GM19023 (cell line): ENCODE results near the gene NGB.

Experiments
- ATAC-seq: cut with Tn5 transposase; IDR thresholded peaks from one replicate; pipeline ENCODE4 v1.9.1; 2021; ENCODE audit warnings: mild to moderate bottlenecking, moderate library complexity; ENCODE audit not compliant: unreplicated experiment

The NGB gene

DNA sequence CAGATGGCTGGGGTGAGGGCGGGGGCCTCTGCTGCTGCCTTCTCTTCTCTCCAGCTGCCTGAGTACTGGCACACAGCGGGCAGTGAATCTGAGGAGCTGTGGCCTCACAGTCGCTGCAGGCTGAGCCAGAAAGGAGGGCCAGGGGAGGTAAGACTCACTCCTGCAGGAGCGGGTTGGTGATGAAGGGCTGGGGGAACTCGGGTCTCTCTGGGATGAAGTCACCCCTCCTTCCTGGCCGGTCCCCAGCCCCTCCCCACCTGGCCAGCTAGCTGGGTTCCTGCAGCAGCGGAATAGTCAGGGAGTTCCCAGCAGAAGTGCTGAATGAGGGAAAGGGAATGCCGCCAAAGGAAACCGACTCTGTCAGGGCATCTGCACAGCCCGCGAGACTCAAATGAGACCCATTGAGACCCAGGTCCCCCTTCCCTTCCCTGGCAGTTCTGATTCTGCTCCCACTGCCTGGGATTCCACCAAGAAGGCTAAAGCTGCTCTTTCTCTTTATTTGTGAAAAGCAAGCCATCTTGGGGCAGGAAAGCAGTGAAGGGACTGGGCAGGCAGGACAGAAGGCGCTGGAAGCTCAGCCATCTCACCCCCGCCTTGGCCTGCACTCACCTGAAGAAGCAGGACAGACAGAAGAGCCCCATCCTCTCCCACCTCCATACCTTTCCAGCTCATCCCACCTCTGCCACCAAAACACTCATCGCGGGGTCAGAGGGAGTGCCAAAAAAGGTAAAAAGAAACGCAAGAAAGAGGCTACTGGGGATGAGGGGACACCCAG is 5.3 kb downstream of the NGB start:
- ATAC-seq = no peak

DNA sequence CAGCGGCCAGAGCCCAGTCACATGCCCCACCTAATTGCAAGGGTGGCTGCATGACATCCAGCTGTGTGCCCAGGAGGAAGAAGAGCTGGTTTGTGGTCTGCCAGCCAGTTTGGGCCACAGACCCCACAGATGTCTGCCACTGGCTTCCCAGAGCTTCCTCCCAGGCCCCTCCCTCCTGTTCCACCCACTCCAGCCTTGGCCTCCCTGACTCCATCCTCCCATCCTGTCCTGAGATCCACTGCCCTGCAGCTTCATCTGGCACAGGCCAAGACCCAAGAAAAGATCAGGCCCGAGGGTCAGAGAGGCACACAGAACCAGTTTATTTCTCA is 5.9 kb downstream of the NGB start:
- no peak for ATAC-seq

DNA sequence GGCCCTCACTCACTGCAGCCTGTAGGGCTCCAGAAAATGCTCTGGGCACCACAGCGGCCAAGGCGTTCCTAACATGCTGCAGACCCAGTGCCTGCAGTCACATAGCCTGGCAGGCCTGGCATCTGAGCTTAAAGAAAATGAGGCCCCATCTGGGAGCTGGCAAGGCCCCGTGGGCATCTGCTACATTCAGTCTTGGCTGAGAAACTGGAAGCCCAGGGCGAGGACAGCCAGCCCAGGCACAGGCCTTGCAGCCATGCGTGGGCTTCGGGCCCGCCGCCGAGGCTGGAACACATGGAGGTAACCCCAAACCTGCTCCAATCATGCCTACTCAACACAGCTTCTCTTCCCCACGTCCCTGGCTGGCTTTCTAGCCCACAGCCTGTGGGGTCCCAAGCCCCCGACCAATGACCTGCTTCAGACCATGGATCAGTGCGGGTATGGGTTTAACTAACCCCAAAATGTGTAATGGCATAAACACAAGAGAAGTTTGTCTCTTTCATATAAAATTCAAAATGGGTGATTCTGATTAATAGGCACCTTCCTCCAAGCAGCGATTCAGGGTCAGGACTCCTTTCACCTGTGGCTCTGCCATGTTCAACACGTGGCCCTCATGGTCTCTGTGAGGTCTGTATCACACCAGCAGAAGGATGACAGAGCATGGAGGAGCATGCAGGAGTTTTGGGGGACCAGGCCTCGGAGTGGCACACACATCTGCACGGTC is 6.4 kb downstream of the NGB start:
- ATAC-seq = no peak

DNA sequence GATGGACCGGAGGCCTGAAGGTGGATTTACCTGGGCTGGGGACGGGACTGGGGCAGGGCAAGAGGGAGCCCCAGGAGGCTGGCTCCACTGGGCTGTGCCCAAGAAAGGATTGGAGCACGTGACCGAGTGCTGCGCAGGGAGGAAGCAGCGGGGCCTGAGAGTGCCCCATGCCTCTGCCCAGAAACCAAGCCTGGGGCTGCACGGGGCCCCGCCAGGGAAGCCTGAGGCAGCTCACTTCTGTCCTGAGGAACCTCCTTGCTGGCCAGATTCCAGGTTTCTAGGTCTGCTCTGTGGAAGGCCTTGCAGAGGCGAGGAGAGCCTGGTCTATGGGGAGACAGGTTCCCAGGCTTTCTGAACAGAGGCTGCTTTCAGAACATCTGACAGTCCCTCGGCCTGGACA is 10.4 kb downstream of the NGB start:
- ATAC-seq = no peak

DNA sequence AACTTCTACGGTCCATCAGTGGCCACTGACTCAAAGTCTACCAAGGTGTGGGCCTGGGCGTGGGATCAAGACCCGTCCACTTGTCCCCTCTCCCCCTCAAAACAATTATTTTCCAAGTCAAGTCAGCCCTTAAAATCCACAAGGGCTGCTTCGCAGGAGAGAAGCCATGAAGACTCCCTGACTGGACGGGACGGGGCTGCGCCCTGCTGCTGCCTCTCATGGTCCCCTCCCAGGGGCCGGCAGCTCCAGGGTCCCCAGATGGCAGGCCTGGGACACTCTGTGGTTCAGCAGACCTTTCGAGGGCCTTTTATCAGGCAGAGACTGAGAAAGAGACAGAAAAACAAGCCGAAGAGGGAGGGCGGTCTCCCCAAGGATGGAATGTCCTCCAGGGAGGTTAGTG is 10.8 kb downstream of the NGB start:
- ATAC-seq = no peak

DNA sequence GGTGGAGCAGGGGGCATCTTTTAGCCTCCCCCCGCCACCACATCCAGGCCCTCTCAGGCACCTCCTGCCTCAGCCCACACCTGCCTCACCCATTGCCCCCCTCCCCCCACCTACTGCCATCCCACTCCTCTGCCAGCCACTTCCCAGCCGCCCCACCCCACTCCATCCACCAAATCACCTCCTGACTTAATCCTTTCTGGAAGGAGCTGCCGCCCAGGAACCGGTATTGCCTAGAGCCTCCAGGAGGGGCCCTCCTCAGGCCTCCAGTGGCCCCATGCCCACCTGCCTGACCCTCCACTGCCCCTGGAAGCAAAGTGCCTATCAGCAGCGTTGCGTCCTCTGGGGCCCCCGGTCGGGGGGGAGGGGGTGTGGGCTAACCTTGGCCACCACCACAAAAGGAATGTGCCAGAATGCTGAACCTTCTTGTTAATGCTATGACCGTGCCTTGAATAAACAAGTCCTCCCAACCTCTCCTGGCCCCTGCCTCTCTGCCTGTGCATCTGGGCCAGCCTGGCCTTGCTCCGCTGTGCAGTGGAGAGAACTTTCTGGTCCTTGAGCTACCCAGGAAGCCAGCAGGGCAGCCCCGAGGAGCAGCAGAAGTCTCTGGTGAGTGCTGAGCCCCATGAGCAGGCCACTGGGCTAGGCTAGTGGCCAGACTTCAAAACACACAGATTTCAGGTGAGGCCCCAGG is 11.8 kb downstream of the NGB start:
- ATAC-seq = no peak

DNA sequence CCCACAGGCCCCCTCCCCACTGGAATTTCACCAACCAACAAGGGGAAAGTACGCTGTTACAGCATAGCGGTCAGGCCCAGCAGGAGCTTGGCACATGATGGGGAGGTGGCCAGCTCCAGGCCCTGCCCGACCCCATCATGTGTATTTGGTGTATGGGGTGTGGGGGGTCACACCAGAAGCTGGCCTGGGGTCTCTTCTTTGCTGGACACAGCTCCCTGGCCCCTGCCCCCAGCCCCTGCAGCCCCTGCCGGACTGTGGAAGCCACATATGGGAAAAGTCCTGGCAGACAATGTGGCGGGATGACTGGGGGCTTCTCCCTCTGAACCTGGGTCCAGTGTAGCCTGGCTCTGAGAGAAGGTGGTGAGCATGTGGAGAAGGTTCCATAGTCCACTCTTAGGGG is 12.4 kb downstream of the NGB start:
- ATAC-seq = no peak

DNA sequence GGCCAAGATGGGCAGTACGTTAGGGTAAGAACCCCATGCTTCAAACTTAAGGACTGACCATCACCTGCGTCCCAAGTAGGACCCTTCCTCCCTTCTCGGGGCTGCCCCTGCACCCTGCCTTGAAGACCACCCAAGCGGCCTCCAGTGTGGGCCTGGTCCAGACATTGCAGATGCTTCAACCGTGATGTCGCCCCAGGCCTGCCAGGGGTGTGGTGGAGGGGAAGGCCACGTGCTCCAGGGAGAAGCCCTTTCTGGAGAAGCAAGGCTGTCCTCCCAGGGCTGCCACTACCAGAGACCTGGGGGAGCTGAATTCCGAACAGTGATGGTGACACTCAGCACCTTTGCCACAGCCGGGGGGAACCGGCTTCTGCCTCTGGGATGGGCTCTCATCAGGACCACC is 13.3 kb downstream of the NGB start:
- ATAC-seq = no peak

DNA sequence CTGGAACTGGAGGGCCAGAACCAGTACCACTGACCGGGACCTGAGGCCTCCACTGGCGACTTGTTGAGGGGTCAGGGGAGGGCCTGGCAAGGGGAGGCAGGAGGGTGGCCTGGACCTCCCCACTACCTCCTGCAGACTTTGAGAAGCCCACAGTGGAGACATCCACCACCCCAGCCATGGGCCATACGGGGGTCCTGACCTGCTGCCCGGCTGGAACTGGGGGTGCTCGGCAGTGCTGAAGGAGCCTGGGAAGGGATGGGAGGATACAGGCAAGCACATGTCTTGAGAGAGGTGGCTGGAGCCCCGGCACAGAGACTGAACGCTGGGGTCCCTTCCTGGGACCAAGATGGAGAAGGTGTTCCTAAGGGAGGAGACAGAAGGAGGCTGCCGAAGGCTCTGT is 14.3 kb downstream of the NGB start:
- no peak for ATAC-seq

DNA sequence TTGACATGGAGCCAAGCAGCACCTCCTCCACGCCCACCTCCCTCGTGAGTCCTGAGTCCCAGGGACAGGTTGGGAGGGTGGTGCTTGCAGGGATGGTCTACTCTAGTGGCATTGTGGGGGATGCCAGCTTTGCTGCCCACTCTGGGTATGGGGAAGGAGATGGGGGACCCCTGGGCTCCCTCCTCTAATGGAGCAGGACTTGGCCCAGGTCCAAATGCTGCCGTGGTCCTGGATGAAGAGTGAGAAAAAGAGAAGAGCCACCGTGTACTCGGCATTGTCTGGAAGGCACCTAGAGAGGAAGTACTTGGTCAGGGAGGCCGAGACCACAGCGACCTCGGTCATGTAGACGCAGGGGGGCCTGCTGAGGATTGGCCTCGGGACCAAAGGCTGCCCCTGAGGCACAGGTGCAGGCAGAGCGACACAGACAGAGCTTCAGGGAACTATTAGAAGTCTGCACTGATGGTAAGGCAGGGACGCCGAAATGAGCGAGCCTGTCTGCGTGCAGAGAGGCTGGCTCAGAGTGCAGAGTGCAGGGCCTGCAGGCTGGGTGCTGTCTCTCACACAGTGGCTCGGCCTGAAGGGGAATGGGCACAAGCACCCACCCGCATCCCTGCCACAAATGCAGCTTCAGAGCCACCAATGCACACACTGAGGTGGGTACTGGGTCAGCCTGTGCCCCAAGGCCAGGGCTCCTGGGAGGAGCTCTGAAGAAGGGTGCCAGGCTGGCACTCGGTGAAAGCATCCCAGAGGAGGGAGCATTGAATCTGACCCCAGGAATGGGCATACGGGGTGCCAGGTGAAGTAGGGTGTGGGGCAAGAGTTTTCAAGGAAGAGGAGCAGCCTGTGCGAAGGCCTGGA is 17.4 kb downstream of the NGB start:
- ATAC-seq = no peak

DNA sequence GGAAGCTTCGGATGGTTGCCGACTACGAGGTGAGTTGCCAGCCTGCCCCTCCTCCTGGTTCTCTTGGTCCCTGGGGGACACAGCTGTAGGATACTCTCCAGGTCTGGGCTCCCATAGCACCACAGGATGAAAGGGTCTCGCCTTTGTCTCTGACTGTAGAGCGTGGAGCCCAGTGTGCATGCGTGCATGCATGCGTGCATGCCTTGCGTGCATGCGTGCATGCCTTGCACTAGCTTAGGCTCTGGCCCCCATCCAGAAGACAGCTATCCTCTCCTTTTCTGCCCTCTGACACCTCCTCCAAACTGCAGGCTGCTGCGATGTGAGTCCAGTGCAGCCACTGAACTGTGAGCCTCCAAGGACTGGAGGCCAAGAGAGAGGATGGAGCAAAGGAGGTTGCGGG is 19.1 kb downstream of the NGB start:
- no peak for ATAC-seq

DNA sequence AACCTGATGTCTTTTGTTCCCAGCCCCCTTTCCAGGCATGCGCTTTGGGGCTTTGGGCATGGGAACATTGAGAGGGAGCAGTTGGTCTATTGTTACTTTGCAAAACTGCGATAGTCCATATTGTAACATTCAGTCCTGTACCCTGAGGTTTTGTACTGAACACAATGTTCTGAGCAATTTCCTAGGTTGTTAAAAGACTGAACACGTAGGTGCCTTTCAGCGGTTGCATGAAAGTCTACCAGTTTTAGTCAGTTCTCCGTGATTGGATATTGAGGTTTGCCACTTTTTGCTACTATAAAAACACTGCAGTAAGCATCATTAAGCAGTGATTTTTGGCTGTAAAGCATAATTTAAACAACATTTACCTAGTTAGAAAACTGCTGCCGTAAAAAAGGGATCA is 20.1 kb downstream of the NGB start:
- ATAC-seq = no peak

DNA sequence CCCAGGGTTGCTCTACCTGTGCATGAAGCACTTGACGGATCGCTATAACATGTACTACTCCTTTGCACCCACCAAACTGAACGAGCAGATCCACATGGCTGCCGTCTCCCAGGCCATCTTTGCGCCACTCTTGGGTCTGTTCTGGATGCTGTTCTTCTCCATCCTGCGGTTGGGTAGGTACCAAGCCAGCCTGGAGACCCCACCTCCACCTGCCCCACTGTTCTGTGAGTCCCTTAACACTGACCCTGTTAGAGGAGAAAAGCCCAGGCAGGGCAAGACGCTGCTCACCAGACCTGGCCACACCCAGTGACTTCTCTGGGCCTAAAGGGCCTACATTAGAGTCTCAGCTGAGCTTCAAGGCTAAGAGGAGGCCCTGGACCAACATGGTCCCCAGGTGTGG is 21.7 kb downstream of the NGB start:
- ATAC-seq = no peak

DNA sequence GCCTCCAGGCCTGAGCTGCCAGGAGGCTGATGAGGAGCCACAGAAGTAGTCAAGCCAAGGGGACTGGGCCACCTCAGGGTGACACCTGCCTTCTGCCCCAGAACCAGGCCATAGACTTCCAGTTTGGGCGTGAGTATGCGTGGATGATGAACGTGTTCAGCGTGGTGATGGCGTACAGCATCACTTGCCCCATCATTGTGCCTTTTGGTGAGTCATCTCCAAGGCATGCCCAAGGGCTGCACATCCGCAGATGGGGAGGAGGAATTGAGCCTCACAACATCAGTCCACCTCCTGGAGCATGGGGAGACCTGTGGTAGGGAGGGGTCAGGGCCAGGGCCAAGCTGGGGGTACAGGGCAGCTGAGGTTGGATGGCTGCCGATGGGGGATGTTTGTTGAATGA is 22.3 kb downstream of the NGB start:
- ATAC-seq = no peak

DNA sequence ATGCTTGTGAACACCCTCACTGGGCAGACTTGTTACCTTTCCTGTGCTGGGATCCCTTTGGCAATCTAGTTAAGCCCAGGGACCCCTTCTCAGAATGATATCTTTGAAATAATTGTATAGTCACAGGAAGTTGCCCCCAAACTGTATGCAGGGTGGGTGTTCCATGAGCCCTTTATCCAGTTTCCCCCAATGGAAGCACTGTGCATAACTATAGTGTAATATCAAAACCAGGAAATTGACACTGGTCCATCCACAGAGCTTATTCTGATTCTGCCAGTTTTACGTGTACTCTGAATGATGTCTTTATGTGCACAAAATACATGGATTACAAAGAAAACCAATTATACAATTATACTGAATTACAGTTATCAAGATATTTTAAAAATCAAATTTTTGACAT is 24.2 kb downstream of the NGB start:
- no peak for ATAC-seq

DNA sequence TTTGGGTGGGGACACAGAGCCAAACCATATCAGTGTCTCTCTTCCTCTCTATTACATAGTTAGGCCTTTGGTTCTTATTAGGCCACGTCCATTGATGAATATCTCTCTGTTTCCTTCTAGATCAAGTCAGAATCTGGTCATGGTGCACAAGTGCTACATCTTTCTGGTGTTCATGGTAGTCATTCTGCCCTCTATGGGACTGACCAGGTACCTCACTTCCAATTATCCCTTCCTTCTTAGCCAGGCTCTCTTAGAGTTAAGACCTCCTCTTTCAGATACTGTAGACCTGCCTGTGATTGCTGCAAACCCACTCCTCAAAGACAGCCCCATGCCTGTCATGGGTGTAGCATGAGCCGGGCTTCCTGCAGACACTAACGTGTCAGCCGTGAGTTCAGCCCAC is 25.2 kb downstream of the NGB start:
- ATAC-seq = no peak

DNA sequence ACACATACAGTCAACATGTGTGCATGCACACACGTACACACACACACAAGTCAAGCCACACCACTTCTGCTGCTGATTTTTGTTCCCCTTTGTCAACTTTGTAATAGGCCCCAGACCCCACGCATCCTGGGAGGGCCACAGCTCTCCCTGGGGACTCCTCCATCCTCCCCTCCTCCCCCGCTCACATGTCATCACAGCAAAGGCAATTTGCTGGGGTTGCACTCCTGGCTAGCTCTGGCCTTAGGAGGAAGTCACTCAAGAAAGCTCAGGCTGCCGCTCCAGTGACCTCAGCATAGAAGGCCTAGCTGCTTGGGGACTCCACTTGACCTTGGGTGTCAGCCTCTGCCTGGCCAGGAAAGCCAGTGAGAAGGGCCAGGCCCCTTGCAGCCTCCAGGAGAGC is 27.2 kb downstream of the NGB start:
- no peak for ATAC-seq

DNA sequence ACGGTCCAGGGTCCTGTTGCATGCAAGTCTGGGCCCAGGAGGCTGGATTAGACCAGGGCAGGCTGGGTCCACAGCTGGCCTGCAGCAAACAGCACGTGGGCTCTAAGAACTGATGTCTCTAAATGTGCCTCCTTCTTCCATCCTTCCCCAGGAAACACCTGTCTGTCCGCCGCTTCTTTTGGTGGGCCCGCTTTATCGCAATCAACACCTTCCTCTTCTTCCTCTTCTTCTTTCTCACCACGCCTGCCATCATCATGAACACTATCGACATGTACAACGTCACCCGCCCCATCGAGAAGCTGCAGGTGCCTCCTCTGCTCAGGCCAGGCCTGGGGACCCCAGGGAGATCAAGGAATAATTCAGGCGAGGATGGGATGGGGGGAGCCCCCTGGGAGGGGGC is 28.3 kb downstream of the NGB start:
- ATAC-seq = no peak

DNA sequence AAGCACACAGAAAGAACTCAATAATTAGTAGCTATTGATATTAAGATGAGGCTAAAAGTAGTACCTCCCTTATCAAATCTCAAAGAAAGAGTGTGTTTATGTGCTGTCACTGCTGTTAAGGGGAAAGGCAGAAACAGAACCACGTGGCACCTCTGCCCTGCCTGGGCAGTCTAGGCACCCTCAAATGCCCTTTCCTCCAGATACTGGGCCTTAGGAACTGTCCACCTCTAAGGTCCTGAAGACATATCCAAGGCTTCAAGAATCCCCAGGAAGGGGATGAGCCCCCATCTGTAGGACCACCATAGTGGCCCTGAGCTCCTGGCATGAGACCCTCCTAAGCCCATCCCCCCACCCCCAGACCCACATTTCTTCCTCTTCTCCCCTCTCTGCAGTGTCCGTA is 29.1 kb downstream of the NGB start:
- no peak for ATAC-seq

DNA sequence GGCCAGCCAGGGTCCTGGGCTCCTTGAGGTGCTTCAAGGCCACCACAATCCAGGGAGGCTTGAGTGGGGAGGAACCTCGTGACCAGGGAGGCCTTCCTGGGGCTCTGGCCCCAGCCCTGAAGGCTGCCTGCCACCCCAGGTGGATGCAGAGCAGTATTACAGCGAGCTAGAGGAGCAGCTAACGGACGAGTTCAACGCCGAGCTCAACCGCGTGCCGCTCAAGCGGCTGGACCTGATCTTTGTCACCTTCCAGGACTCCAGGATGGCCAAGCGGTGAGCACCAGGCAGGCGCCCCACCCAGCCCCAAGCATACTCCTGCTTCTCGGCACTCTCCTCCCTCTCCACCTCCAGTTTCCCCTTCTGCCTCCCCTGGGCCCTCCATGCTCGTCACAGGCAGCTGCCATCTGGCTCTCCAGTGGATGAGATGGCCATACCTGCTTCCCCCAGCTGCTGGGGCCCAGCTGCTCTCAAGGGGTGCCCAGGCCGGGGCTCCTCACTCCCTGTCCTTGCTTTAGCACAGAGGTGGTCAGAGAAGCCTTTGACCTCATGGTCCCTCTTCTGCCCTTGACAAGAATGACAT is 30.6 kb downstream of the NGB start:
- no peak for ATAC-seq

DNA sequence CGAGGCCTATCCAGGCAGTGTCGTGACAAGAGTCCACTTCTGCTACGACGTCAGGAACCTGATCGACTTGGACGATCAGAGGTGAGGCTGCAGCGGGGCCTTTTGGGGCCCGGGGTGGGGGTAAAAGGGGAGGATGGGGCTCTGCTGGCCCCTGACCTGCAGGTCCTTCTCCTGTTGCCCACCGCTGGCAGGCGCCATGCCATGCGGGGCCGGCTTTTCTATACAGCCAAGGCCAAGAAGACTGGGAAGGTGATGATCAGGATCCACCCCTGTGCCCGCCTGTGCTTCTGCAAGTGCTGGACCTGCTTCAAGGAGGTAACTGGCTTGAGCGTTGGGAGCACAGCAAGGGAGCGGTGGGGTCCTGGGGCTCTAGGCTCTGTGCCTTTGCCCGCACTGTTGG is 31.6 kb downstream of the NGB start:
- no peak for ATAC-seq
